NCI-H2081 treated with DMSO at 0.1 percent for 48 hours (cell line): ENCODE measurements around the gene MESP1.

Experiments used
- DNase-seq: peaks from one replicate; lab custom pipeline; 2025; lab: John Stamatoyannopoulos, UW

The MESP1 gene

GRCh38 chr15:89723031-89723430 lies 28.0 kb downstream of the MESP1 start:
- DNase-seq, result no peak

DNA sequence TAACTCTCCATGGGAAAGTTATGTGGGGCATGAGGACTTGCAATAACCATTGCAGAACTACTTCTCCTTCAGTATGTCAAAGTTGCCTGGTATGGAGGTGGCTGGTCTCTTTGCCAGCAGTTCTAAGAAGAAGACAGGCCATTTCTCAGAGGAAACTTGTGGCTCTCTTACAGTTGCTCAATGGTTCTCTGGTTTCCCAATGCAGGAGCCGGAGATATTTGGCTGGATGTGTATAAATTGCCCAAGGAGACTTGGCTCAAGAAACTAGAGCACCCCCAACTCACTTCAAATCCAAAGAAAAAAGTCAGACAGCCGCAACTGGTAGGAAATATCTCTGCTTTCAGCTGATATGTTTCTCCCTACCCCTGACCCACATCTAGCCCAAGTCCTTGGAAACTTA lies 36.3 kb downstream of the MESP1 start:
- DNase-seq, result no peak

GRCh38 chr15:89707577-89707976 lies 43.5 kb downstream of the MESP1 start:
- DNase-seq, result no peak

GRCh38 chr15:89704411-89704810 lies 46.6 kb downstream of the MESP1 start:
- DNase-seq, result no peak
